Suprapubic skin (tissue), 4 donors: Measurements from ENCODE around the gene RND3. TPM values are rescaled to one million over a fixed set of nuclear protein-coding genes. Genes with fewer than 3 reads are reported as not detected.

Experiments used
- DNase-seq, 2 donors: peaks; one replicate each; pipeline ENCODE4 v3.0.0-alpha.2; 2019; ENCODE audit warnings: low spot score in 2 of 2
- H3K27ac ChIP-seq: fragments of 200-600 bp; sonication (generic); one replicate; pipeline ENCODE4 v1.5.1; 2019
- H3K27me3 ChIP-seq: fragments of 200-600 bp; sonication (generic); one replicate; pipeline ENCODE4 v1.5.1; 2019
- H3K36me3 ChIP-seq: fragments of 200-600 bp; sonication (generic); one replicate; pipeline ENCODE4 v1.5.1; 2019
- H3K4me1 ChIP-seq: fragments of 200-600 bp; sonication (generic); one replicate; pipeline ENCODE4 v1.5.1; 2019
- H3K4me3 ChIP-seq: fragments of 200-600 bp; sonication (generic); one replicate; pipeline ENCODE4 v1.5.1; 2019; ENCODE audit warnings: mild to moderate bottlenecking
- H3K9me3 ChIP-seq: fragments of 200-600 bp; sonication (generic); one replicate; pipeline ENCODE4 v1.5.1; 2019
- CTCF ChIP-seq, 2 donors: fragments of 200-600 bp in 1 of 2; fragments of 450-650 bp in 1 of 2; sonication (generic) in 1 of 2; IDR thresholded peaks; one replicate each; pipeline ENCODE4 v1.5.1; 2016 to 2019; ENCODE audit warnings: antibody characterized with exemption in 2 of 2, mild to moderate bottlenecking in 1 of 2, moderate library complexity in 1 of 2
- EP300 ChIP-seq: sonication (generic); formaldehyde crosslinking; IDR thresholded peaks from one replicate; pipeline ENCODE4 v1.6.1; 2017; ENCODE audit warnings: antibody characterized with exemption
- POLR2A ChIP-seq, 2 donors: fragments of 450-650 bp; IDR thresholded peaks; one replicate each; pipeline ENCODE4 v1.6.1; 2017; ENCODE audit warnings: antibody characterized with exemption in 2 of 2, mild to moderate bottlenecking in 2 of 2, moderate library complexity in 2 of 2
- POLR2AphosphoS5 ChIP-seq, 3 donors: sonication (generic); formaldehyde crosslinking; IDR thresholded peaks; one replicate each; pipeline ENCODE4 v1.6.1; 2017; ENCODE audit warnings: antibody characterized with exemption in 3 of 3
- WGBS: methylation state at CpG from one replicate; pipeline ENCODE4 v1.1.5; 2018; 5-methylcytosine and 5-hydroxymethylcytosine counted together
- total RNA-seq, 4 donors: library from RNA; depleted of rRNA; stranded (reverse); fragments of >200 nt; gene quantifications; one replicate each; pipeline ENCODE4 v1.1.0, GENCODE V29; 2016

The RND3 gene
- total RNA-seq, 4 donors from 2014 or later = 45.7 to 65.3 (median 56.9) TPM

- Histone ChIP-seq H3K27me3 (no peaks in the 10 kb centered on the region), H3K27ac (no peak overlapping the region), H3K4me3 (no peak overlapping the region), H3K4me1 (no peaks in the 10 kb centered on the region), H3K36me3 (no peaks in the 10 kb centered on the region), H3K9me3 (no peaks in the 10 kb centered on the region)
- no peak for TF ChIP-seq POLR2AphosphoS5 (IDR thresholded peaks at IDR 0.05)
- no peak for DNase-seq
- 23% methylated on average over 3 of the region's 3 CpGs for WGBS
Measured at GRCh38 chr2:150449856-150450255, 37.6 kb downstream of the RND3 start.

- TF ChIP-seq POLR2A (IDR thresholded peaks at IDR 0.05) (no peak), CTCF (IDR thresholded peaks at IDR 0.05) (no peak), EP300 (no peak), POLR2AphosphoS5 (IDR thresholded peaks at IDR 0.05) (no peak)
- Histone ChIP-seq H3K27ac (no peak overlapping the region), H3K9me3 (no peaks in the 10 kb centered on the region), H3K4me3 (no peak overlapping the region), H3K27me3 (no peaks in the 10 kb centered on the region), H3K4me1 (no peaks in the 10 kb centered on the region), H3K36me3 (no peaks in the 10 kb centered on the region)
- DNase-seq = no peak
- WGBS = 95% methylated on average over 1 of the region's 1 CpG
Measured at GRCh38 chr2:150445398-150445797, 42.1 kb downstream of the RND3 start.

GRCh38 chr2:150442484-150442883 lies 45.0 kb downstream of the RND3 start:
- TF ChIP-seq POLR2A (IDR thresholded peaks at IDR 0.05) (no peak), POLR2AphosphoS5 (IDR thresholded peaks at IDR 0.05) (no peak), EP300 (no peak), CTCF (IDR thresholded peaks at IDR 0.05) (no peak)
- no peaks in the 10 kb centered on the region for H3K4me1 ChIP-seq
- no peaks in the 10 kb centered on the region for H3K27me3 ChIP-seq
- H3K9me3 ChIP-seq = no peaks in the 10 kb centered on the region
- 73% methylated on average over 1 of the region's 1 CpG for WGBS
- no peaks in the 10 kb centered on the region for H3K36me3 ChIP-seq
- no peak overlapping the region for H3K27ac ChIP-seq
- H3K4me3 ChIP-seq = no peak overlapping the region
- no peak for DNase-seq

- DNase-seq = no peak
- Histone ChIP-seq H3K4me1 (no peaks in the 10 kb centered on the region), H3K27me3 (no peaks in the 10 kb centered on the region), H3K27ac (no peak overlapping the region), H3K36me3 (no peaks in the 10 kb centered on the region), H3K9me3 (no peaks in the 10 kb centered on the region), H3K4me3 (no peak overlapping the region)
- TF ChIP-seq EP300 (no peak), CTCF (IDR thresholded peaks at IDR 0.05) (no peak), POLR2AphosphoS5 (IDR thresholded peaks at IDR 0.05) (no peak), POLR2A (IDR thresholded peaks at IDR 0.05) (no peak)
- WGBS = 18% methylated on average over 2 of the region's 2 CpGs
Measured at GRCh38 chr2:150441784-150442183, 45.7 kb downstream of the RND3 start.

- Histone ChIP-seq H3K9me3 (no peaks in the 10 kb centered on the region), H3K36me3 (no peaks in the 10 kb centered on the region), H3K27me3 (no peaks in the 10 kb centered on the region), H3K4me3 (no peak overlapping the region), H3K27ac (no peak overlapping the region), H3K4me1 (no peaks in the 10 kb centered on the region)
- 61% methylated on average over 2 of the region's 2 CpGs for WGBS
- TF ChIP-seq POLR2AphosphoS5 (IDR thresholded peaks at IDR 0.05) (no peak), POLR2A (IDR thresholded peaks at IDR 0.05) (no peak)
- no peak for DNase-seq
Measured at GRCh38 chr2:150441226-150441625, 46.2 kb downstream of the RND3 start.

GRCh38 chr2:150438654-150439053 lies 48.8 kb downstream of the RND3 start:
- Histone ChIP-seq H3K36me3 (no peaks in the 10 kb centered on the region), H3K4me1 (no peaks in the 10 kb centered on the region), H3K4me3 (no peak overlapping the region), H3K27ac (no peak overlapping the region), H3K27me3 (no peaks in the 10 kb centered on the region), H3K9me3 (no peaks in the 10 kb centered on the region)
- TF ChIP-seq POLR2AphosphoS5 (IDR thresholded peaks at IDR 0.05) (no peak), CTCF (IDR thresholded peaks at IDR 0.05) (no peak), POLR2A (IDR thresholded peaks at IDR 0.05) (no peak), EP300 (no peak)
- 87% methylated on average over 2 of the region's 2 CpGs for WGBS
- DNase-seq = no peak
